Activated B cell treated with CpG ODN at 0.5 μM for 24 hours (primary cell): ENCODE results near the gene CTNNBL1. TPM values are rescaled to one million over a fixed set of nuclear protein-coding genes. Genes with fewer than 3 reads are reported as not detected.

Experiments
- ATAC-seq: fragments of 200-7000 bp; cut with Tn5 transposase; one replicate; pipeline ENCODE4 v1.10.0; 2021; ENCODE audit warnings: low read depth, mild to moderate bottlenecking, moderate library complexity
- CTCF ChIA-PET: fragments of 350-600 bp; sonication (Branson Sonifier 250); formaldehyde crosslinking; loops from one replicate; lab custom pipeline; 2021; ENCODE audit warnings: antibody characterized with exemption; lab: Charles Lee
- POLR2A ChIA-PET: fragments of 350-600 bp; sonication (Branson Sonifier 250); formaldehyde crosslinking; loops from one replicate; lab custom pipeline; 2021; ENCODE audit warnings: antibody characterized with exemption; lab: Charles Lee
- DNase-seq: peaks from one replicate; pipeline ENCODE4 v3.0.0; 2022
- H3K27ac Mint-ChIP-seq: one replicate; pipeline ENCODE4 v1.8.0; 2020; ENCODE audit warnings: mixed read lengths
- H3K27me3 Mint-ChIP-seq: one replicate; pipeline ENCODE4 v1.8.0; 2021; ENCODE audit warnings: mixed read lengths
- H3K36me3 Mint-ChIP-seq: one replicate; pipeline ENCODE4 v1.8.0; 2021; ENCODE audit warnings: low read depth, mixed read lengths
- H3K4me1 Mint-ChIP-seq: one replicate; pipeline ENCODE4 v1.8.0; 2021; ENCODE audit warnings: mixed read lengths
- H3K4me3 Mint-ChIP-seq: one replicate; pipeline ENCODE4 v1.8.0; 2020; ENCODE audit warnings: mild to moderate bottlenecking, mixed read lengths
- H3K9me3 Mint-ChIP-seq: one replicate; pipeline ENCODE4 v1.8.0; 2020; ENCODE audit warnings: mixed read lengths
- intact Hi-C: fragments of 100-400 bp; cut with micrococcal nuclease; formaldehyde crosslinking; loops from one replicate; pipeline ENCODE4 v1.15.1; 2024
- total RNA-seq: library from RNA; stranded (reverse); gene quantifications from 2 replicates; pipeline ENCODE4 v1.2.3, GENCODE V29; 2022
- TF ChIP-seq, protein P1 (sequence below): fragments of 200-600 bp; IDR thresholded peaks from one replicate; pipeline ENCODE4 v1.8.0; 2022; ENCODE audit warnings: antibody characterized with exemption, mild to moderate bottlenecking

CTNNBL1 gene
- total RNA-seq, 1 donor from 2014 or later = 102 TPM

DNA sequence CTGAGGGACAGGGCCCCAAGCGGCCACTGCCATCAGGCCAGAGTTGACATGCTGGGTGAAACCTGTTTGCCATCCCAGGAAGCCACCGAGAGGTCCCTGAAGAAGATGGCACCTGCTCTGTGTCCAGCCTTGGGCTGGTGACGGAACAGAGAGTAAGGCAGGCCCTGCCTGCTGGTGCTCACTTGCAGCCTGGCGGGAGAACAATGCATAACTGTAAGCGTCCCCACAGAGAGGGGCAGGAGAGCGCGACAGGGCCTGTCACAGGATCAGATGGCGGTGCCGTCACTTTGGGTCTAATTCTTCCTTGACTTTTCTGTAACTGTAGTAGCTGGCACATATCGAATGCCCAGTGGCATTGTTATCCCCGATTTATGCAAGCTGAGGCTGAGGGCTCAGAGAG is 180.1 kb downstream of the CTNNBL1 start:
- Mint-ChIP-seq H3K4me1 (no peaks in the 10 kb centered on the region), H3K27me3 (no peaks in the 10 kb centered on the region), H3K9me3 (no peaks in the 10 kb centered on the region), H3K27ac (no peak overlapping the region), H3K4me3 (no peak overlapping the region), H3K36me3 (peaks cover 57% of the 10 kb centered on the region)
- no peak for ATAC-seq
- CTCF ChIA-PET = interaction anchor here (0.6 kb wide), 1 partner anchor 20 kb away, joined by 3 read pairs; no protein-coding TSS in a partner anchor
- TF ChIP-seq, protein P1, sequence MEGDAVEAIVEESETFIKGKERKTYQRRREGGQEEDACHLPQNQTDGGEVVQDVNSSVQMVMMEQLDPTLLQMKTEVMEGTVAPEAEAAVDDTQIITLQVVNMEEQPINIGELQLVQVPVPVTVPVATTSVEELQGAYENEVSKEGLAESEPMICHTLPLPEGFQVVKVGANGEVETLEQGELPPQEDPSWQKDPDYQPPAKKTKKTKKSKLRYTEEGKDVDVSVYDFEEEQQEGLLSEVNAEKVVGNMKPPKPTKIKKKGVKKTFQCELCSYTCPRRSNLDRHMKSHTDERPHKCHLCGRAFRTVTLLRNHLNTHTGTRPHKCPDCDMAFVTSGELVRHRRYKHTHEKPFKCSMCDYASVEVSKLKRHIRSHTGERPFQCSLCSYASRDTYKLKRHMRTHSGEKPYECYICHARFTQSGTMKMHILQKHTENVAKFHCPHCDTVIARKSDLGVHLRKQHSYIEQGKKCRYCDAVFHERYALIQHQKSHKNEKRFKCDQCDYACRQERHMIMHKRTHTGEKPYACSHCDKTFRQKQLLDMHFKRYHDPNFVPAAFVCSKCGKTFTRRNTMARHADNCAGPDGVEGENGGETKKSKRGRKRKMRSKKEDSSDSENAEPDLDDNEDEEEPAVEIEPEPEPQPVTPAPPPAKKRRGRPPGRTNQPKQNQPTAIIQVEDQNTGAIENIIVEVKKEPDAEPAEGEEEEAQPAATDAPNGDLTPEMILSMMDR = no peak
- POLR2A ChIA-PET = no interaction called here
- DNase-seq = no peak
- intact Hi-C loops = no loop called here

DNA sequence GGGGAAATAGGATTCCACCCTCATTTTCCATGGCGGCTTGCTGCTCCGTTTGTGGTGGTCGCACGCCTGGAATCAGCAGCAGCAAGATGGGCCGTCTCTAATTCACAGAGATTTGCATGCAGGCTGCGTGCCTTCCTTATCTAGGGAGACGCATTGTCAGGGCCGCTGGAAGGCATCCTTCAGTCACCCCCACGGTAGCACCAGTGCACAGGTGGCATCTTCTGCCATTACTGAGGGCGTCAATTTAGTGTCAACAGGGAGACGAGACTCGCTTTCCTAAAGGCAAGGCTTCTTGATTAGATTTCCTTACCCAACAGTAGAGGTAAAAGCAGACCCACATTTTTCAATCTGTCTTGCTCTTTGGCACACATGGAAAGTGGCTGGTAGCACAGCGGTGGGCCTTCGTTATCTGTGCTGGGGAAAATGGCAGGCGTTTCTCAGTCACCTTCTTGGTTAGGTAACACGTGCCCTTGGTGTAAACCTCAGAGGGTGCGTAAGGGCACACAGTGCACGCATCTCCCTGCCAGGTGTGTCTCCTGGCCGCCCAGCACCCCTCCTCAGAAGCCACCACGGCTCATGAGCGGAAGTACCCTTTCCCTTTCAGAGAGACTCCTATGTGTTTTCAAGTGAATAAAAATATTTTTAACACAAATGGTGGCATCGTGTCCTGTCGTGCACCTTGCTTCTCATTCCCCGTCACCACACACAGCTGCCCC is 181.8 kb downstream of the CTNNBL1 start:
- Mint-ChIP-seq H3K4me3 (no peak overlapping the region), H3K9me3 (no peaks in the 10 kb centered on the region), H3K27ac (no peak overlapping the region), H3K27me3 (no peaks in the 10 kb centered on the region), H3K4me1 (no peaks in the 10 kb centered on the region), H3K36me3 (peaks cover 41% of the 10 kb centered on the region)
- POLR2A ChIA-PET = no interaction called here
- TF ChIP-seq, protein P1 = no peak
- no peak for DNase-seq
- CTCF ChIA-PET = interaction anchor here (1.0 kb wide), 1 partner anchor 117 kb away, joined by 3 read pairs; no protein-coding TSS in a partner anchor
- no peak for ATAC-seq
- intact Hi-C loops = no loop called here

DNA sequence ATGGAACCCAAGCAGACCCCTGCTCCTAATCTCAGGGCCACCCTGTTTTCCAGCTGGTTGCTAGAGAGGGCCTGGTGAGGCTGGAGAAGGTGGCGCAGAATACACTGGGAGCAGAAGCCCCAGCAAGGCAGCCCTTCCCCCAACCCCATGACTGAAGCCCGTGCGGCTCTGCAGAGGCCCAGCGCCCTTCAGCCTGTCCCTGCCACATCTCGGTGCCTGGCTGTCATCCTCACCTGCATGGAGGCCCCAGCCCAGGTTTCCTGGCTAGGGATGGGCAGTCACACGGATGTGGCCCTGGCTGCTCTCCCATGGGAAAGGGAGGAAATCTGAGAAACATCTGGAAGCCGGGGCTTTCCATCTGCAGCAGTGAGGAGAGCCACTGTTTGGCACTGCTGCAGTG is 183.0 kb downstream of the CTNNBL1 start:
- Mint-ChIP-seq H3K4me1 (no peaks in the 10 kb centered on the region), H3K27ac (no peak overlapping the region), H3K4me3 (no peak overlapping the region), H3K36me3 (peaks cover 29% of the 10 kb centered on the region), H3K9me3 (no peaks in the 10 kb centered on the region), H3K27me3 (no peaks in the 10 kb centered on the region)
- DNase-seq (no peak), ATAC-seq (no peak)
- POLR2A ChIA-PET = no interaction called here
- TF ChIP-seq, protein P1 = no peak
- intact Hi-C loops = no loop called here
- CTCF ChIA-PET = no interaction called here

DNA sequence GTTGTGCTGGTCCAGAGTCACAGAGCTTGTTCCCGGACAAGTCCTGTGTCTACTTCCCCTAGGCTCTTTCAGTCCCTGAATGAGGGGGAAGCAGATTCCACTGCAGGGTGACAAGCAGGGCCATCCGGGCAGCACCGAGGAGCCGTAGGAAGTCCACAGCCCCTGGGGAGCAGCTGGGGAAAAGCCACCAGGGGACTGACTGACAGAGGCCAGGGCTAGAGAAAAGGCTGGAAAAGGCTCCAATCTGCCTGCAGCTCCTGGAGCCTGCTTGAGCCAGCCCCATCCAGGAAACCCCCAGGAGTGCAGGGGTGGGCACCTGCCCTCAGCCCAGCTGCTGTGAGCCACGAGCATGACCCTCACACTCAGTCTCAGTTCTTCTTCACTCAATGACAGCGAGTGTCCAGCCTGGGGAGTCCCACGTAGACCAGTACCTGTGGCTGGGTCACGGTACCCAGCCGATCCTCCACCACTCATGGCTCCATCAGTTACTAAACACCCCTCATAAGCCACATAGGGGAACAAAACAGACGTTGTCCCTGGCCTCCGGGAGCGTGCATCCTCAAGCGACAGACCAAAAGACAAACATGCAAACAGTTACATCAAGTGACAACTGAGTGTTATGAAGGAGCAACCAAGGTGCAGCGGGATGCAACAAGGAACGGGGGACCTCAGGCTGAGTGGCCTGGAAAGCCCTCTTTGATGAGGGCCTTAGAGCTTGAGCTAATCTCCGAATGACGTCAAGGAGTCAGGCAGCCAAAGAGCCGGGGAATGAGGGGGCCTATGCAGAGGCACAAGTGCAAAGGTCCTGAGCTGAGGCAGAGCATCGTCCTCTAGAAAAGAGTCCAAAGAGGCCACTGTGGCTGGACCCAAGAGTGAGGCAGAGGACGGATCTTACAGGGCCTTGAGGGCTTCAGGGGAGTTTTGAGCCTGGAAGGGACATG is 184.3 kb downstream of the CTNNBL1 start:
- no peak overlapping the region for H3K4me3 Mint-ChIP-seq
- POLR2A ChIA-PET = no interaction called here
- no peak for DNase-seq
- intact Hi-C loops = no loop called here
- H3K9me3 Mint-ChIP-seq = no peaks in the 10 kb centered on the region
- TF ChIP-seq, protein P1 = no peak
- H3K4me1 Mint-ChIP-seq = no peaks in the 10 kb centered on the region
- no peak overlapping the region for H3K27ac Mint-ChIP-seq
- ATAC-seq = no peak
- H3K27me3 Mint-ChIP-seq = no peaks in the 10 kb centered on the region
- CTCF ChIA-PET = no interaction called here
- H3K36me3 Mint-ChIP-seq = peaks cover 16% of the 10 kb centered on the region
